Testis (tissue), 2 donors: ENCODE data around the gene CNMD.

Experiments used
- CTCF ChIP-seq, 3 experiments: fragments of 450-650 bp in 2 of 3; fragments of 200-600 bp in 1 of 3; sonication (generic) in 1 of 3; IDR thresholded peaks; one replicate each; pipeline ENCODE4 v1.5.1; 2016 to 2019; ENCODE audit warnings: antibody characterized with exemption in 3 of 3, mild to moderate bottlenecking in 2 of 3, moderate library complexity in 1 of 3
- POLR2A ChIP-seq: fragments of 450-650 bp; IDR thresholded peaks from one replicate; pipeline ENCODE4 v1.6.1; 2017; ENCODE audit warnings: antibody characterized with exemption, mild to moderate bottlenecking, moderate library complexity

- TF ChIP-seq CTCF (IDR thresholded peaks at IDR 0.05) (no peak), POLR2A (no peak)
Measured at GRCh38 chr13:52782471-52783448, 43.1 kb upstream of the CNMD start.
